Heart left ventricle (tissue), 16 donors: ENCODE measurements around the gene ALOX5AP. TPM values are rescaled to one million over a fixed set of nuclear protein-coding genes. Genes with fewer than 3 reads are reported as not detected.

Experiments
- ATAC-seq, 4 donors: fragments of 200-7000 bp; cut with Tn5 transposase; one replicate each; pipeline ENCODE4 v1.9.1; 2020 to 2022; ENCODE audit warnings: moderate library complexity in 4 of 4, mild to moderate bottlenecking in 3 of 4, moderate number of reproducible peaks in 1 of 4
- DNase-seq, 5 donors: peaks; one replicate each; pipeline ENCODE4 v3.0.0-alpha.2; 2020
- H3K27ac ChIP-seq, 12 donors: fragments of 200-600 bp; sonication (generic) in 4 of 12; one replicate each; pipeline versions ENCODE4 v1.5.0 to v1.8.0; 2016 to 2022; ENCODE audit warnings: mild to moderate bottlenecking in 2 of 12
- H3K27me3 ChIP-seq, 9 donors: fragments of 200-600 bp; sonication (generic) in 2 of 9; one replicate each; pipeline versions ENCODE4 v1.5.1 to v1.8.0; 2016 to 2022; ENCODE audit warnings: mild to moderate bottlenecking in 3 of 9
- H3K36me3 ChIP-seq, 9 donors: fragments of 200-600 bp; sonication (generic) in 2 of 9; one replicate each; pipeline versions ENCODE4 v1.5.0 to v1.8.0; 2018 to 2022; ENCODE audit warnings: mild to moderate bottlenecking in 2 of 9
- H3K4me1 ChIP-seq, 12 donors: fragments of 200-600 bp; sonication (generic) in 4 of 12; one replicate each; pipeline versions ENCODE4 v1.5.0 to v1.8.0; 2016 to 2022; ENCODE audit warnings: mild to moderate bottlenecking in 3 of 12
- H3K4me3 ChIP-seq, 12 donors: fragments of 200-600 bp; sonication (generic) in 4 of 12; one replicate each; pipeline versions ENCODE4 v1.5.0 to v1.8.0; 2017 to 2022; ENCODE audit warnings: mild to moderate bottlenecking in 9 of 12, moderate library complexity in 4 of 12
- H3K9me3 ChIP-seq, 12 donors: fragments of 200-600 bp; sonication (generic) in 4 of 12; one replicate each; pipeline versions ENCODE4 v1.5.0 to v1.8.0; 2016 to 2022; ENCODE audit warnings: mild to moderate bottlenecking in 1 of 12
- POLR2A ChIP-seq, 2 donors: fragments of 450-650 bp; IDR thresholded peaks; one replicate each; pipeline ENCODE4 v1.6.1; 2017; ENCODE audit warnings: antibody characterized with exemption in 2 of 2, mild to moderate bottlenecking in 2 of 2, moderate library complexity in 2 of 2
- WGBS, 4 donors: extraction: QIAGEN DNeasy Blood & Tissue Kit in 2 of 4; methylation state at CpG; one replicate each; pipeline versions ENCODE4 v1.1.5 to v1.1.7; 2013 to 2018; 5-methylcytosine and 5-hydroxymethylcytosine counted together
- intact Hi-C, 10 donors: fragments of 100-400 bp; cut with DNase I; formaldehyde crosslinking; loops; one replicate each; pipeline versions ENCODE4 v1.11.1 to v1.14.2; 2022
- polyA plus RNA-seq, 2 donors: library from polyadenylated mRNA; stranded (reverse); fragments of 200-250 nt; gene quantifications; one replicate each; pipeline ENCODE4 v1.2.3, GENCODE V29; 2013
- total RNA-seq, 9 donors: library from RNA; depleted of rRNA in 2 of 9; stranded (reverse); fragments of >200 nt in 2 of 9; fragmentation: NEBNext Ultra II Directional in 3 of 9; extraction: Animal tissue kit (Norgen Biotek cat#: 25700) in 3 of 9; gene quantifications; one replicate each; pipeline versions ENCODE4 v1.1.0 to v1.2.4, GENCODE V29; 2016 to 2023
- TF ChIP-seq, protein P1 (sequence below), 12 donors: fragments of 200-600 bp; sonication (generic) in 4 of 12; IDR thresholded peaks; one replicate each; pipeline versions ENCODE4 v1.5.0 to v1.8.0; 2018 to 2022; ENCODE audit warnings: antibody characterized with exemption in 12 of 12, mild to moderate bottlenecking in 5 of 12
- donor health status: ischemic (EF 13 %, LVEDD 7.1; RV severe dilation, severe dysfunction).
- donor health status: healthy with polysubstance abuse.
- donor health status: DM: no; HTN: yes; CAD: no.
- donor health status: DM: no; HTN: no; CAD: no.
- donor health status: ischemic (EF 25% LVEDD 6.9; RV normal size, moderate dysfunction).
- donor health status: ischemic (EF 25% LVEDD 5.7; RV mildly dilated, moderate dysfunction).
- donor health status: healthy.
- donor health status: DM: yes; HTN: yes; CAD: no.
- donor health status: ischemic (EF 35%, LVEDD 5.7; RV mildly dilated, moderate dysfunction).
- donor health status: nonischemic (EF 11% LVEDD 7.7; RV severe dilation, severe dysfunction).
- donor health status: DM: yes; HTN: yes; CAD: no.
- donor health status: PGD.
- donor health status: ischemic (EF 29% LVEDD 5.4; RV normal size, mild dysfunction).
- donor health status: nonischemic (EF 23%, LVEDD 6.1; RV moderate dilation, normal function).

Gene ALOX5AP
- total and polyA plus RNA-seq, 11 donors = 0.88 to 24.3 (median 8.8) TPM

DNA sequence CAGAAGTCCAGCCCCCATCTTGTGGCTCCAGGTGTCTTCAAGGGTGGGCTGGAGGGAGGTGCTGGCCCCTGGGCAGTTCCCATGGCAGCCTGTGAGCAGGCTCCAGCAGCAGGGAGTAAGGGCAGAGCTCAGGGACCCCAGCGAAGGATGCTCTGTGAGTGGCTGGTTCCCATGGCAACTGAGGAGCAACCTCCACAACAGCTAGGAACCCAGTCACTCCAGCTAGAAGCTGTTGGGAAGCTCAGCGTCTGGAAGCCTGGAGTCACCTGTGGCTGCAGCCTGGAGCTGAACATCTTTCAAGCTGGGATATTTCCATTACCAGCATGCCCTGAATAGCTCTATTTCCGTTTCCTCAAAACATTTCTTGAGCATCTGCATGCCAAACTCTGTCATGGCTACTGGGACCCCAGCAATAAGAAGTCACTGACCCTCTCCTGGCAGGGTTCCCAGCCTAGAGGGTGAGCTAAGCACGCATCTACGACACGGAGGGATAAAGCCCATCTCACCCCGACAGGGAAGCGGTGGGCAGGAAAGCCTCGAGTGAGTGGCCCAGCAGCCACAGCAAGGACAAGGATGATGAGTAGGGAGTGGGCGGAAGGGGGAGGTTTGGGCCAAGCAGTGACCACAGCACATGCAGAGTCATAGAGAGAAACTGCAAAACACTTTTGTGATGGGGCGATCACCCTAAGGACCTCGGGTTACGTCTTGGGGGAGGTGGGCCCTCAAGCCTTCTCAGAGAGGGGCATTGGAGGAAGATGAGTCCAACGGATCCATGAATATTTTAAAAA lies 52.6 kb downstream of the ALOX5AP start:
- Histone ChIP-seq H3K36me3 (no peaks in the 10 kb centered on the region), H3K27me3 (no peaks in the 10 kb centered on the region), H3K9me3 (no peaks in the 10 kb centered on the region), H3K27ac (no peak overlapping the region), H3K4me1 (peaks cover 0 to 17% (median 2%) of the 10 kb centered on the region in 12 donors), H3K4me3 (no peak overlapping the region)
- TF ChIP-seq POLR2A (IDR thresholded peaks at IDR 0.05) = no peak
- TF ChIP-seq, protein P1, sequence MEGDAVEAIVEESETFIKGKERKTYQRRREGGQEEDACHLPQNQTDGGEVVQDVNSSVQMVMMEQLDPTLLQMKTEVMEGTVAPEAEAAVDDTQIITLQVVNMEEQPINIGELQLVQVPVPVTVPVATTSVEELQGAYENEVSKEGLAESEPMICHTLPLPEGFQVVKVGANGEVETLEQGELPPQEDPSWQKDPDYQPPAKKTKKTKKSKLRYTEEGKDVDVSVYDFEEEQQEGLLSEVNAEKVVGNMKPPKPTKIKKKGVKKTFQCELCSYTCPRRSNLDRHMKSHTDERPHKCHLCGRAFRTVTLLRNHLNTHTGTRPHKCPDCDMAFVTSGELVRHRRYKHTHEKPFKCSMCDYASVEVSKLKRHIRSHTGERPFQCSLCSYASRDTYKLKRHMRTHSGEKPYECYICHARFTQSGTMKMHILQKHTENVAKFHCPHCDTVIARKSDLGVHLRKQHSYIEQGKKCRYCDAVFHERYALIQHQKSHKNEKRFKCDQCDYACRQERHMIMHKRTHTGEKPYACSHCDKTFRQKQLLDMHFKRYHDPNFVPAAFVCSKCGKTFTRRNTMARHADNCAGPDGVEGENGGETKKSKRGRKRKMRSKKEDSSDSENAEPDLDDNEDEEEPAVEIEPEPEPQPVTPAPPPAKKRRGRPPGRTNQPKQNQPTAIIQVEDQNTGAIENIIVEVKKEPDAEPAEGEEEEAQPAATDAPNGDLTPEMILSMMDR (IDR thresholded peaks at IDR 0.05) = no peak
- intact Hi-C loops = no loop called here
- no peak for DNase-seq
- no peak for ATAC-seq
- 81 to 87% (median 84%) methylated on average over 13 to 14 of the region's 14 CpGs for WGBS, 4 donors

GRCh38 chr13:30789166-30789862 lies 54.0 kb downstream of the ALOX5AP start:
- no peak for DNase-seq
- H3K4me1 ChIP-seq = peaks cover 0 to 18% (median 2%) of the 10 kb centered on the region in 12 donors
- H3K27me3 ChIP-seq = no peaks in the 10 kb centered on the region
- no peak for TF ChIP-seq POLR2A (IDR thresholded peaks at IDR 0.05)
- TF ChIP-seq, protein P1 (IDR thresholded peaks at IDR 0.05) = no peak
- H3K4me3 ChIP-seq = no peak overlapping the region
- intact Hi-C loops = no loop called here
- no peaks in the 10 kb centered on the region for H3K36me3 ChIP-seq
- no peak overlapping the region for H3K27ac ChIP-seq
- no peak for ATAC-seq
- WGBS, 4 donors = 84 to 91% (median 87%) methylated on average over 3 of the region's 3 CpGs
- no peaks in the 10 kb centered on the region for H3K9me3 ChIP-seq

GRCh38 chr13:30790592-30790991 lies 55.2 kb downstream of the ALOX5AP start:
- no peaks in the 10 kb centered on the region for H3K27me3 ChIP-seq

More at GRCh38 chr13:30790592-30790991, 55.2 kb downstream of the ALOX5AP start:
- H3K9me3 ChIP-seq = no peaks in the 10 kb centered on the region
- intact Hi-C loops = no loop called here
- DNase-seq = no peak
- TF ChIP-seq, protein P1 (IDR thresholded peaks at IDR 0.05) = no peak
- TF ChIP-seq POLR2A (IDR thresholded peaks at IDR 0.05) = no peak
- ATAC-seq = no peak
- WGBS, 4 donors = 95 to 100% (median 97%) methylated on average over 2 of the region's 2 CpGs
- no peak overlapping the region for H3K4me3 ChIP-seq
- H3K4me1 ChIP-seq = peaks cover 0 to 18% (median 2%) of the 10 kb centered on the region in 12 donors
- H3K27ac ChIP-seq = no peak overlapping the region
- H3K36me3 ChIP-seq = no peaks in the 10 kb centered on the region
